NCI-H2196 (cell line): ENCODE measurements around the gene RASA3.

Source experiments
- DNase-seq: peaks from one replicate; lab custom pipeline; 2025; ENCODE audit not compliant: unreplicated experiment; lab: John Stamatoyannopoulos, UW

Gene RASA3

DNA sequence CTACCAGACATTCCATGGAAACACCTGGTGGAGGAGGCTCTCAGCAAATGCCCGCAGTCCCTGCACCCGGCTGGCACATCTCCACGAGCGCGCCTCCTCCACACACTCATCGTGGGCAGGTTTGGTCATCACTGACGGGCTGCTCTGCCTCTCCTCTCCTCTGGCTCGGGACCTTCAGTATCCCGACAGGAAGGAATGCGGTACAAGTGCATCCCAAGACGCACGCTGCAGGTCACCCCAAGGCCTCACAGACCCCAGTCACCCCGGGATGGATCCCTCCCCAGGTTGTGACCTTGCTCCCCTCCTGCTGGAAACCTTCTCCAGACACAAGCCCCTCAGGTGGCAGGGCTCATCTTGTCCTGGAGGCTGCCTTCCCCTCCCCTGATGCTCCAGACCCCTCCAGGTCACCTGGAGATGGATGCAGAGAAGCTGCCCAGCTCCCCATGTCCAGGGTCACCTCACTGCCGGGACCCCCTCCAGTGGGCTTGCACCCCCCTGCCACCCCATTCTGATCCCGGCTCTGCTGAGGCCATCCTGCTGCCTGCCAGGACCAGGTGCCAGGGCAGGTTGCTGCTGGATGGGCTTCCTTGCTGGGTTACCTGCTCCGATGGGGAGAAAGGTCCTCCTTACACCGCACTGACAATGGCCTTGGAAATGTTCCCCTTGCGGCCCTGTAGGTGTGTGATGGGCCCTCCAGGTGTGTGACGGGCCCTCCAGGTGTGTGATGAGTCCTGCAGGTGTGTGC, 188.4 kb downstream of the RASA3 start:
- no peak for DNase-seq

DNA sequence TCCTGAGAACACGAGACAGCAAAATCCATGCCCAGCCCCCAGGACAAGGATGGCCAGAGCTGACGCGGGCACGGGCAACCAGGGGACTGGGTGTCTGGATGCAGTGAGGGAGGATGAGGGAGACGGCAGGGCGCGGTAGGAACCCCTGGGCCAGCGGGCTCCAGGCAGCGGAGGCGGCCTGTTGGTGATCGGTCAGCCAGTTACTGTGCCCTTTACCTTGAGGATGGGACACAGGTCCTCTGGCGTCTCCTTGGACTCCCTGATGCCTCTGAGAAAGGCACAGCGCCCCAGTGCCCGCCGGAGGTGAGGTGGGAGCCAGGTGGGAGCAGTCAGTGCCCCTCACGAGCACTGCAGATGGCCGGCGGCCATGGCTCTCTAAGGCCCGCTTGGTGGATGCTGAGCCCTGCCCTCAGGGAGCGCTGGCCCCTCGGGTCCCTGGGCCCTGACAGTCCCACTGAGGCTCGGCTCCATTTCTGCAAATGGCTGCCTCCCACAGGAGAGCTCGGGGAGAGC, 189.8 kb downstream of the RASA3 start:
- no peak for DNase-seq

DNA sequence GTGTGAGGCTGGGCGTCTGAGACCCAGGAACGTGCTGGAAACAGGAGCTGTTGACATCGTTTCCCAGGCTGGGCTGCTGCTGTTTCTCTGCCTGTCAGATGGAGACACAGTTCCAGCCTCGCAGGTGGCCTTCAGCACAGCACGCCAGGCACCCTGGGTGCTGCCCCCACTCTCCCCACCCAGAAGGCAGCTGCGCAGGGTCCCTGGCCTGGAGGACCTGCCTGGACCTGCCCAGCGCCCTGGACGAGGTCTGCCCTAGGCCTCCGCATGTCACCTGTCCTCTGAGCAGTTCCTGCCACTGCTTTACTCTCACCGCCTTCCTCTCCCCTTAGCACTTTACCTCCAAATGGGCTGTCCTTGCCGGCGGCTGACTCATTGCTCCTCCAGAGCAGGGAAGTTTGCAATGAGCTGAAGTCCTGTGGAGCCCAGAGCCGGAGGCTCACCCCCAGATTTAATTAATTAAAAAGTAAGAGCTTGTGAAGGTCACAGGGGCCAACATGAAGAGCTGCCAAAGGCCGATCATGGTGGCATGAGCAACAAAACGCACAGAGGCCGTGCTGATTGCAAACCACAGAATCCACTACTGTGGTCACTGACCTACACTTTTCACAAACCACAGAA, 190.7 kb downstream of the RASA3 start:
- peak; percentile 55 for DNase-seq

DNA sequence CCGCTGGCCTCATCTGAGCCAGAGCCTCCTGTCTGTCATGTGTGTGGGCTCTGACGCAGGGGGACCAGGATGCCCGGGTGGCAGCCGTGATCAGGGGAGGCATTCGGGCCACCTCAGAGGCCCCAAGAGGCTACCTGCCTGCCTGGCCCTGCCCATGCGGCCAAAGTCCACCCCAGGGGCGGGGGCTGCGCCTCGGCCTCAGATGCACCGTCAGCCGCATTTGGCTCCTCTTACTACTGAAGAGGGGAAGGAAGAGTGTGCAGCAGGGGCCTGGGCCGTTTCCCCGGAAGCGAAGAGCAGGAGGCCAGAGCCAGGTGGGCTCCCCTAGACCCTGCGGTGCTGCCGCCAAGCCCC, 192.5 kb downstream of the RASA3 start:
- no peak for DNase-seq

DNA sequence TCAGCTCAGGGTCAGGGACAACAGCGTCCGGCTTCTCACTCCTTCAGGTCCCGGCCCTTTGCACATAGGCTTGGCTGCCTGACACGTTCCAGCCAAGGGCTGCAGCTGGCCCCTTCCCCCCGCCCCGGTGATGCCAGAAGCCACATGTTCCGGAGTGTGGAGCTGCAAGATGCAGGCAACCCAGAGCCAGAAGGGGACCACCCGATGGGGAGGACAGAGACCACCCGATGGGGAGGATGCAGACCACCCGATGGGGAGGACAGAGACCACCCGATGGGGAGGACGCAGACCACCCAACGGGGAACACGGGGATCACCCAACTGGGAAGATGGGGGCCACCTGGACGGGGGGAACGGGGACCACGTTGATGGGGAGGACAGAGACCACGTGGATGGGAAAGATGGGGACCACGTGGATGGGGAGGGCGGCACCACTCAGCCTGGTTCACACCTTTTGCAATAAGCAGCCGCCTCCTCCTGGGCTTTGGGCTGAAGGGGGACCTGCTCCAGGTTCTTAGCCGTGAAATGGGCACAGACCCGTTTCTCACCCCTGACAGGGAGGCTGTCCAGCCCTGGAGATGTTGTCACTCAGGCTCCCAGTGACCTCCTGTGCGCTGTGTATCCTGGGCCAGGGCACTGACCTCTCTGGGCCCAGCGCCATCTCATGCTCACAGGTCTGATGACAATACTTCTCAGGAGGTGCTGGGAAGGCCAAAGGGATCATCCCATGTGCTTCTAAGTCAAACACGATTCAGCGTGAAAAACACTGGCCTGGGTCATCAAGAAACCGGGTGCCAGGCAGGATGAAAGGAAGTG, 193.1 kb downstream of the RASA3 start:
- no peak for DNase-seq

DNA sequence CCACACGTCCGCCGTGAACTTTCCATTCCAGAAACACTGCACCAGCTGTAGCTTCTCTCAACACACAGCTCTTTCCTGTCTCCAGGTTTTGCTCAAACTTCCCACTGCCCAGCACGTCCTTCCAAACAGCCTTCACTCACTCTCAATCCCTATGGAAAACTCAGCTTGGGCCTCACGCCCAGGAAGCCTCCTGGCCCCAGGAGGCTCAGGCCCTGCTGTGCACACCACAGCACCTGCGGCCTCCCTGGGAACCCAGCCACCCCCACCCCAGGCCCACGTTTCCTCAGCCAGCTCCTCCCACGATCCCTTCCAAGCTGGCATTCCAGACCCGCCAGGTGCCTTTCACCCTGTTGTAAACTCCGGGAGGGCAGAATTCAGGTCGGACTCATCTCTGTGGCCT, 193.7 kb downstream of the RASA3 start:
- DNase-seq = no peak

DNA sequence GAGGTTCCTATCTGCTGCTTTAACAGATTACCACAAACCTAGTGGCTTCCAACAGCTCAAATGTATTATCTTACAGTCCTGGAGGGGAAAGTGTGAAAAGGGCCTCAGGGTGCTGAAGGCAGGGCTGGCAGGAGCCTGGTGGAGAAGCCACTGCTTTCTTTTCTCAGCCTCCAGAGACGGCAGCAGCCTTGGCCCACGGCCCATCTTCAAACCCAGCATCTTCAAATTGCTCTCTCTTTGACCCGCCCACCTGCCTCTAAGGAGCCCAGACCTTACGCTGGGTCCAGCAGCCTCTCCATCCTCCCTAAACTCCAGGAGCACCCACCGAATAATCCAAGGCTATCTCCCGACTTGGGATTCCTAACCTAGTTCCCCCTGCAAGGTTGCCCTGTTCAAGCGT, 194.2 kb downstream of the RASA3 start:
- DNase-seq = no peak

DNA sequence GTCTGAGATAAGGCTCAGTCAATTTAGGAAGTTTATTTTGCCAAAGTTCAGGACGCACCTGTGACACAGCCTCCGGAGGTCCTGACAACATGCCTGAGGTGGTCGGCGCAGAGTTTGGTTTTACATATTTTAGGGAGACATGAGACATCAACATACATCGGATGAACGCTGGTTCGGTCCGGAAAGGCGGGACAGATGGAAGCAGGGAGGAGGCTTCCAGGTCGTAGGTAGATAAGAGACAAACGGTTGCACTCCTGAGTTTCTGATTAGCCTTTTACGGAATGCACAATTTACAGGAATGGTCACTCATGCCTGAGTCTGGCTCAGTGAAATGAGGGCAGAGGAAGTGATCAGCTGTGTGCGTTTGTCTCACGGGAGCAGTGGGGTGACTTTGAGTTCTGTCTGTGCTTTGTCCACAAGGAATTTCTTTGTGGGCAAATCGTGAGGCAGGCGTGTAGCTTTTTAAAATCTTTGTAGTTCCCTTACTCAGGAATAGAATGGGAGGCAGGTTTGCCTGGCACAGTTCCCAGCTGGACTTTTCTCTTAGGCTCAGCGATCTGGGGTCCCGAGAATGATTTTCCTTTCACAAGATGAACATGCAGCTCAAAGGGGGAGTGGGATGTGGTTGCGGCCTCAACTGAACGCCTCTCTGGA, 194.8 kb downstream of the RASA3 start:
- DNase-seq = no peak

DNA sequence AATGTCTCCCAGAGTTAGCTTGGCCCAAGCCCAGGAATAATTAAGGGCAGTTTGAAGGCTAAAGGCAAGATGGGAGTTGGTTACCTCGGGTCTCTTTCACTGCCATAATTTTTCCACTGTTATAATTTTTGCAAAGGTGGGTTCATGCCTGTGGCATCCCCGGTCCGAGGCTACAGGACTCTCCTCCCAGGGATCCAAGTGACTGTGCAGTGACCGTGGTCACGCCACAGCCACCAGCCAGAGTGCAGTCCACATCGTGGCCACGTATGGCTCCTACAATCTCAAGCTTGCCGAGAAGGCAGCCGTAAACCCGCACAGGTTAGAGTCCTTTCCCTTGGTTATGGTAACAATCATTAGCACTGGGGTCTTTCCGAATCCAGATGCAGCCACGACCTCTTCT, 195.3 kb downstream of the RASA3 start:
- DNase-seq = no peak

DNA sequence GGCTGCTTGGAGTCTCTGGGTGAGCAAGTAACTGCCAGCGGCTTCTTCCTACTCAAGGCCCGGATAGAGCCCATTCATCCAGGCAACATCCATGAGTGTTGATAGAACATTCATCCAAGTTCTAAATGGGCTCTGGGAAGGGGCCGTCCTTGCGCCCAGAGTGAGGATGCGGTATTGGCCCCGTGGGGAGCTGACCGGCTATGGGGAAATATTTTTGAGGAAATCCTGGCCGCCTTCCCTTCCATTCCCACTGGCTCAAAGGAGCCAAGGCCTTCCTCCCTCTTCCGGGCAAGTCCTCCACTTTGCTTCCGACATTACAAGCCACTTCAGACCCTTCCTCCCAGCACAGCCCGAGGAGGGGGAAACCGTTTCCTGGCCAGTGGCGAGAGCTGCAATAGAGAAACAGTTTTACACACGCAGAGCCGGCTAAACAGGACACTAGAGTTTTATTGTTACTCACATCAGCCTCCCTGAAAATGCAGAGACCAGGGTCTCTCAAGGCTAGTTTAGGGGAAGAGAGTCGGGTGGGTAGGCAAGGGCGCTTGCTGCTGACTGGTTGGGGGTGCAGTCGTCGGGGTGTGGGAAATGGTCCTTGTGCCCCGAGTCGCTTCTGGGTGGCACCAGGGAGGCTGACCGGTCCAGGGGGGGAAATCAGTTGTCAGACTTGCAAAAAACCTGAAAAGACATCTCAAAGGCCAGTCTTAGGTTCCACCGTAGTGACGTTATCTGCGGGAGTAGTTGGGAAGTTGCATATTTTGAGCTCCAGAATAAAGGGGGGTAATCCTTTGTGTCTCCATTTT, 196.1 kb downstream of the RASA3 start:
- no peak for DNase-seq

DNA sequence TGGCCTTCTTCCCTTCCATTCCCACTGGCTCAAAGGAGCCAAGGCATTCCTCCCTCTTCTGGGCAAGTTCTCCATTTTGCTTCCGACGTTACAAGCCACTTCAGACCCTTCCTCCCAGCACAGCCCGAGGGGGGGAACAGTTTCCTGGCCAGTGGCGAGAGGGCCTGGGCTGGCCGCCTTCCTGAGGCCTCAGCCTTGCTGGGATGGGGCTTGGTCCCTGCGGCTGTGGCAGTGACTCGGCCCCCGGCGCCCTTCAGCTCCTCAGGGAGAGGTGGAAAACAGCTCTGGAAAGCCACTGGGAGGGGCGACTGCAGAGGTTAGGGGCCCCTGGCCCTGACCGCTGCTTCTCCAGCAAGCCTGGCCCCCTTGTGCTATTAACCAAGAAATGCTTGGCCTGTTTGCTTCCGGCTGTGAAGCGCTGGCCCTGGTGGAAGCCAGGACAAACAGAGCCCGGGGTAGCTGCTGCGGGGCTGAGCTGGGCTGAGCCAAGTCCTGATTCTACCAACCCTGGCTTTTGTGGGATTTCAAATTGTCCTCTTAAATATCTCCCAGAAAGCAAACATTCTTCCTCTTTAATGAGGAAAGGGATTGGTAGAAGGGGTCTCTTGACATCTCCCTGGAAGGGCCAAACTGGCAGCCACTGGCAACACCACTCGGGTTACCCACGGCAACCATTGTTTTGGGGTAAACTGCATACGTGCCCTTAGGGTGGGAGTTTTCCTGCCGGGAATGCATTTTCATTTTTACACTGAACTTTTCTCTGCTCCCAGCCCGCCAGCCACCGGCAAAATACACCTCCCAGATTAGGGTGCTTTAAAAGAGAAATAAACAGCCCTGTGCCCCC, 197.2 kb downstream of the RASA3 start:
- DNase-seq = no peak

DNA sequence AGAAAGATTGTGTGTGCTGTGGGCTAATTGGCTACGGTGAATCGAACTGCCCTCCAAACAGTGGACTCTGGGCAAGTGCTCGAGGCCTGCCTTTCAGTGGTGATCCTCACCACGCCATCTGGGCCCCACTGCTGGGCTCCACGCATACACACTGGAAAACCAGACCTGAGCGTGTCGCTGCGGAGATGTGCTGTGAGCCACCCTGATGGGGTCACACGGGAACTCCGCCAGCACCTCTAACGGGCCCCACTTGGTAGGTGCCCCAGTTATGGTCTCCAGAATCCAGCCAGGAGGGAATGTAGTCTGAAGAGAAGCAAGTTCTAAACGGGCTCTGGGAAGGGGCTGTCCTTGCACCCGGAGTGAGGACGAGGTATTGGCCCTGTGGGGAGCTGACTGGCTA, 197.8 kb downstream of the RASA3 start:
- DNase-seq = no peak

DNA sequence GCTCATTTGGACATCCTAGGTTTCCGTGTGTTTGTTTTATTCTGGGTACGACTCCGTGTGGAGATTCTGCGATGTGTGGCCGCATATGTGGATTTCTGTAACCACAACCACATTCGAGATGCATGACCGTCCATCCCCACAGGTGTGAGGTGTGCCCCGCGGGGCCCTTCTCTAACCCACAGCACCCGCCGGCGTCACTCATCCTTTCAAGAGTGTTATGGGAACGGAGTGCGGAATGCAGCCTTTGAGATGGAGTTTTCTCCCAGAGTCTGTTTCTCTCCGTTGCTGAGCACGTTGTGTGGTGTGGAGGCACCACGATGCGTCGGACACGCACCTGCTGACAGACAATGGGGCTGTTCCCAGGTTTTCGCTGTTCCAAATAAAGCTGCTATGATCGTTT, 198.5 kb downstream of the RASA3 start:
- no peak for DNase-seq

DNA sequence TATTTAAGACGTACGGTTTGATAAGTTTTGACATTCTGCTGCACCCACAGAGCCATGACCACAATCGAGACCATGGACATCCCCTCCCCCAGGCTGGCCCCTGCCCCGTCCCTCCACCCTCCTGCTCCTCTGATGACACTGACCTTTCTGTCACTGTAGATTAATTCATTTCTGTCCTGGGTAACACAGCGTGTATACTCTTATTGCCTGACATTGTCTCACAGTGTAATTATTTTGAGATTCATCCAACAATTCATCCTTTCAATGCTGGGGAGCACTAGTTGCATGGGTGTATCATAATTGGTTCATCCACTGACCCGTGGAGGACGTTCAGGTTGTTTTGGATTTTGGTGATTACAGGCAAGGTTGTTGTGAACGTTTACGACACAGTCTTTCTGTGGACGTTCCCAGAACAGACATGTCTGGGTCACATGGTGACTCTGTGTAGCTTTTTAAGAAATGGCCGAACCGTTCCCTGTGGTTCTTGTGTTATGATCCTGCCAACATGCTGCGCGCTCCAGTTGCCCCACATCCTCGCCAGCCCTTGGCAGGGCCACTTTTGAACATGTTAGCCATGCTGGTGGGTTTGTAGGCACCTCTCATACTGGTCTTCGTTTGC, 200.5 kb downstream of the RASA3 start:
- DNase-seq = no peak

DNA sequence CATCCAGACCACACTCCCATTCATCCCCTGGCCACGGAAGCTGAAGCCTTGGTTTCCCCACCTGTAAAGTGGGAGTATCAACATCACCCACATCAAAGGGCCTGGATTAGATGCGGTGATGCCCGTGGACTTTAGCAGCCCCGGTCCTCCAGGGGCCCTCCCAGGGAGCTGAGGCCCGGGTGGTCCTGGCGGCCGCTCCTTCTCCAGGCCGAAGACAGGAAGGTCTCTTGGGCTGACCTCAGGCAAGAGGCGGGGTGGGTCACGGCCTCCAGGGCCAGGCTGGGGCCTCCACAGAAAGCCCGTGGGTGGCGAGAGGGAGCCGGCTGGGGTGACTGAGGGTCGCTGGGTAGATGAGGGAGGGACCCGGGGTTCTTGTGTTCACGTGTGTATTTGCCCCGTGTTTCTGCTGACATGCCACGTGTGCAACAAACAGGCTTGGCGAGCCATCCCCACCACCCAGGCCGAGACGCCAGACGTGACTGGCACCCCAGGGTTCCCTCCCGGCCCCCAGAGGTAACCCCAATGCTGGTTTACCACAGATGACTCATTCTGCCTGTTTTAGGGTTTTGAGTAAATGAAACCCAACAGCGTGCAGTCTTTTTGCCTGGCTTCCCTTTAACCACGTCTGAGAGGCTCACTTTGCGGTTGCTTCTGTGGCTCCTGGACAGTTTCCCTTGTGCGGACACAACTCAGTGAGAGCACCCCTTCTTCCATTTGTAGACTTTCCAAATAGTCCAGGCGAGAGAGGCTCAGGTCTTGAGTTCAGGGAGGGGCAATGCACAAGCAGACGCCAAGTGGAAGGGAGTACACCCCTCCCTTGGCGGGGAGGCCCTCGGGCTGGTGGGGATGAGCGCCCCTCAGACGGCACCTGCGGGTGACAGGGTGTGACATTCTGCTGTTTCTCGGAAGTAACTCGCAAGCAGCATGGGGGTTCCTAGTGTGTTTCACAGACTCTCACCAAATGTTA, 201.5 kb downstream of the RASA3 start:
- DNase-seq = no peak

DNA sequence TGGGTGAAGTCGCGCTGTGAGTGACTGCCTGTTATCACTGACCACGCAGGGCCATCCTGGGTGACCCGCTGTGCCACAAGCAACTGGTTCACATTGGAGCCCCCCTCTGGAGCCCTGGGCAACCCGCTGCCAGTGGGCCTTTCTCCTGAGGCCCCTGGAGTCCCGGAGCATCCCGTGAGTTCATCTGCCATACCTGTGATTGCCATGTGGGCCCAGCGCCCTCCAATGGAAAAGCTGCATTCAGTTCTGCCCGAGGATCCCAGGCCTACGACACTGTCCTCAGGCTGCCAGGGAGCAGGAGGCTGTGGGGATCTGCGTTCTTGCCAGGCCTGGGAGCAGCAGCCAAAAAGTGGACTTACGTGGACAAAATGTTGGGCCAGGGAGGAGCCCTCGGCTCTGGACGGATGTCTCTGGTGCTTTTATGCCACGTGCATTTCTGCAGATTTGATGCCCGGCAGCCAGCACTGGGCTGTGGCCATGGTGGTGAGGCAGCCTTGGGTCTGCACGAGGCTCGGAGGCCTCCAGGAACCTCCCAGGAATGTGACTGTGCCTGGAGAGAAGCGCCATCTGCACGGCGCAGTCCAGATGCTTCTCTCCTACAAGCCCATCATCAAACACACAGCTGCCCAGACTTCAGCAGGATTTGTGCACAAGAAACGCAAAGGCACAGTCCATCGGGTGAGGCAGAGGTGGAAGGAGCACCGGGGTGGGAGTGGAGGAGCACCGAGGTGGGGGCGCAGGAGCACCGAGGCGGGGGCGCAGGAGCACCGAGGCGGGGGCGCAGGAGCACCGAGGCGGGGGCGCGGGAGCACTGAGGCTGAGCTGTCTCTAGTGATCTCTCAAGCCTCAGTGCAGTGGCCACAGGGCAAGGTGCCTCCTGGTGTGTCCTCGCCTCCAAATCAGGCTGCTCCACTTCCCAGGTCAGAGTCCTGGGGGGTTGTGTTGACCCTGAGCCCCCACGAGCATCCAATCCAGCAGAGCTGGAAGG, 202.5 kb downstream of the RASA3 start:
- DNase-seq = no peak
